Right lobe of liver (tissue), 4 donors: Measurements from ENCODE around the gene SPSB2.

Source experiments
- CTCF ChIP-seq, 4 donors: fragments of 200-600 bp in 3 of 4; fragments of 450-650 bp in 1 of 4; IDR thresholded peaks; one replicate each; pipeline versions ENCODE4 v1.5.1 to v1.8.0; 2016 to 2022; ENCODE audit warnings: antibody characterized with exemption in 4 of 4, mild to moderate bottlenecking in 2 of 4
- POLR2A ChIP-seq: fragments of 450-650 bp; IDR thresholded peaks from one replicate; pipeline ENCODE4 v1.6.1; 2017; ENCODE audit warnings: antibody characterized with exemption, mild to moderate bottlenecking
- donor health status: DM: no; HTN: no; CAD: no.
- donor health status: DM: no; HTN: no; CAD: no.
- donor health status: DM: no; HTN: yes; CAD: no.

GRCh38 chr12:6903722-6904121 lies 30.6 kb upstream of the SPSB2 start:
- TF ChIP-seq CTCF (IDR thresholded peaks at IDR 0.05) (no peak), POLR2A (no peak)
